Activated naive CD8-positive, alpha-beta T cell (primary cell): ENCODE data around the gene LINS1.

Experiments used
- H3K27ac Mint-ChIP-seq: one replicate; pipeline ENCODE4 v1.8.0; 2021; ENCODE audit warnings: mixed read lengths
- H3K27me3 Mint-ChIP-seq: one replicate; pipeline ENCODE4 v1.8.0; 2021; ENCODE audit warnings: mixed read lengths
- H3K36me3 Mint-ChIP-seq: one replicate; pipeline ENCODE4 v1.8.0; 2021; ENCODE audit warnings: mixed read lengths
- H3K4me1 Mint-ChIP-seq: one replicate; pipeline ENCODE4 v1.8.0; 2021; ENCODE audit warnings: low read depth, mixed read lengths
- H3K4me3 Mint-ChIP-seq: one replicate; pipeline ENCODE4 v1.8.0; 2021; ENCODE audit warnings: mild to moderate bottlenecking, mixed read lengths
- H3K9me3 Mint-ChIP-seq: one replicate; pipeline ENCODE4 v1.8.0; 2021; ENCODE audit warnings: low read depth, mixed read lengths

The LINS1 gene

GRCh38 chr15:100520132-100520921 lies 81.7 kb downstream of the LINS1 start:
- Mint-ChIP-seq H3K4me1 (peaks cover 21% of the 10 kb centered on the region), H3K27ac (peak overlapping the region; percentile 86), H3K9me3 (peaks cover 4% of the 10 kb centered on the region), H3K27me3 (no peaks in the 10 kb centered on the region), H3K36me3 (peaks cover 4% of the 10 kb centered on the region), H3K4me3 (peak overlapping the region; percentile 53)

GRCh38 chr15:100517846-100518245 lies 84.1 kb downstream of the LINS1 start:
- Mint-ChIP-seq H3K4me3 (no peak overlapping the region), H3K27ac (no peak overlapping the region)

More at GRCh38 chr15:100517846-100518245, 84.1 kb downstream of the LINS1 start:
- Mint-ChIP-seq H3K27me3 (no peaks in the 10 kb centered on the region), H3K36me3 (peaks cover under 1% of the 10 kb centered on the region), H3K9me3 (no peaks in the 10 kb centered on the region), H3K4me1 (peaks cover 21% of the 10 kb centered on the region)
